H1 (cell line): ENCODE measurements around the gene RHEB.

Source experiments
- BRCA1 ChIP-seq: IDR thresholded peaks from 2 replicates; pipeline ENCODE4 v1.6.1; 2012; ENCODE audit warnings: low read depth, low read length, improper control_type of control experiment
- CEBPB ChIP-seq: IDR thresholded peaks from 2 replicates; pipeline ENCODE4 v1.6.1; 2012; ENCODE audit warnings: low read depth, low read length
- EGR1 ChIP-seq: IDR thresholded peaks from 2 replicates; pipeline ENCODE4 v1.6.1; 2011; ENCODE audit warnings: low read depth, low read length, borderline replicate concordance
- EZH2 ChIP-seq: fragments of 200-600 bp; sonication (generic); IDR thresholded peaks from 2 replicates; pipeline ENCODE4 v1.7.1; 2012; ENCODE audit warnings: low read depth, mild to moderate bottlenecking, moderate library complexity, low read length, inconsistent platforms; ENCODE audit not compliant: severe bottlenecking
- JUN ChIP-seq: IDR thresholded peaks from 2 replicates; pipeline ENCODE4 v1.6.1; 2011; ENCODE audit warnings: low read depth, mild to moderate bottlenecking, improper control_type of control experiment, low read length
- KDM1A ChIP-seq: fragments of 200-600, 300-600 bp; sonication (generic); IDR thresholded peaks from 2 replicates; pipeline ENCODE4 v1.7.1; 2016; ENCODE audit warnings: mild to moderate bottlenecking, low read length, borderline replicate concordance
- POLR2A ChIP-seq, 2 experiments: IDR thresholded peaks; 1 replicate in 1 of 2; 2 replicates in 1 of 2; pipeline ENCODE4 v1.6.1; 2011; ENCODE audit warnings: low read depth in 2 of 2, low read length in 2 of 2, mild to moderate bottlenecking in 2 of 2; ENCODE audit errors: control extremely low read depth in 1 of 2
- RAD21 ChIP-seq, 2 experiments: IDR thresholded peaks in 1 of 2; conservative IDR thresholded peaks in 1 of 2; 2 replicates each; pipeline ENCODE4 v1.6.1; 2011; ENCODE audit warnings: low read depth in 2 of 2, low read length in 2 of 2, improper control_type of control experiment in 1 of 2, inconsistent platforms in 1 of 2, mild to moderate bottlenecking in 1 of 2, moderate library complexity in 1 of 2
- SIX5 ChIP-seq: IDR thresholded peaks from 2 replicates; pipeline ENCODE4 v1.6.1; 2011; ENCODE audit warnings: mild to moderate bottlenecking, low read depth, low read length
- SP1 ChIP-seq: IDR thresholded peaks from 2 replicates; pipeline ENCODE4 v1.6.1; 2011; ENCODE audit warnings: low read depth, low read length
- YY1 ChIP-seq: IDR thresholded peaks from 2 replicates; pipeline ENCODE4 v1.6.1; 2011; ENCODE audit warnings: low read depth, mild to moderate bottlenecking, low read length
- TF ChIP-seq, protein P1 (sequence below), 3 experiments: IDR thresholded peaks; 1 replicate in 2 of 3; 2 replicates in 1 of 3; pipeline versions ENCODE4 v1.5.1 to v1.6.1; 2011; ENCODE audit warnings: low read length in 3 of 3, mild to moderate bottlenecking in 3 of 3, inconsistent platforms in 2 of 3, low read depth in 1 of 3, moderate library complexity in 1 of 3; ENCODE audit not compliant: insufficient read depth in 1 of 3; ENCODE audit errors: control extremely low read depth in 1 of 3
- TF ChIP-seq, protein P2 (sequence below): IDR thresholded peaks from 2 replicates; pipeline ENCODE4 v1.6.1; 2012; ENCODE audit warnings: inconsistent platforms

DNA sequence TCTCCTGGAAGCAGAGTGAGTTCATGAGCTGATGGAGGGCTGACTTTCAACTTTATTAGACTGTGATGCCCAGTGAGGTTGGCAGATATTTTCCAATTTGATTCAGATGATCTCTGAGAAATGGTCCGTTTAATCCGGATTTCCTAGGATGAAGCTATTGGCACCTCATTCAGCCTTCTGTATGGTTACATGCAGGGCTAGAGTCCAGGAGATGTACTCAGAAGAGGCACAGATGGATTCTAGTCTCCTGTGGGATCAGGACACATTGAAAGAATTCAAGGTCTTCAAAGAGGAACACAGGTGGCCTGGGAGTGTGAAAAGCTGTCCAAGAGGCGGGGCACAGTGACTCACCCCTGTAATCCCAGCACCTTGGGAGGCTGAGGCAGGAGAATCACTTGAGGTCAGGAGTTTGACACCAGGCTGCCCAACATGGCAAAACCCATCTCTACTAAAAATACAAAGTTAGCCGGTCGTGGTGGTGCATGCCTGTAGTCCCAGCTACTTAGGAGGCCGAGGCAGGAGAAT is 23.0 kb upstream of the RHEB start:
- TF ChIP-seq KDM1A (no peak), SP1 (no peak), SIX5 (no peak), BRCA1 (no peak), POLR2A (IDR thresholded peaks at IDR 0.05; ENCODE audit: control extremely low read depth in 1 of 2, low read depth in 2 of 2, low read length in 2 of 2) (no peak), YY1 (no peak), RAD21 (IDR thresholded peaks at IDR 0.05 in 1 of 2, conservative IDR thresholded peaks at IDR 0.05 in 1 of 2; ENCODE audit: low read depth in 2 of 2, low read length in 2 of 2) (no peak), JUN (no peak), EZH2 (no peak), CEBPB (no peak), EGR1 (no peak)
- TF ChIP-seq, protein P1, sequence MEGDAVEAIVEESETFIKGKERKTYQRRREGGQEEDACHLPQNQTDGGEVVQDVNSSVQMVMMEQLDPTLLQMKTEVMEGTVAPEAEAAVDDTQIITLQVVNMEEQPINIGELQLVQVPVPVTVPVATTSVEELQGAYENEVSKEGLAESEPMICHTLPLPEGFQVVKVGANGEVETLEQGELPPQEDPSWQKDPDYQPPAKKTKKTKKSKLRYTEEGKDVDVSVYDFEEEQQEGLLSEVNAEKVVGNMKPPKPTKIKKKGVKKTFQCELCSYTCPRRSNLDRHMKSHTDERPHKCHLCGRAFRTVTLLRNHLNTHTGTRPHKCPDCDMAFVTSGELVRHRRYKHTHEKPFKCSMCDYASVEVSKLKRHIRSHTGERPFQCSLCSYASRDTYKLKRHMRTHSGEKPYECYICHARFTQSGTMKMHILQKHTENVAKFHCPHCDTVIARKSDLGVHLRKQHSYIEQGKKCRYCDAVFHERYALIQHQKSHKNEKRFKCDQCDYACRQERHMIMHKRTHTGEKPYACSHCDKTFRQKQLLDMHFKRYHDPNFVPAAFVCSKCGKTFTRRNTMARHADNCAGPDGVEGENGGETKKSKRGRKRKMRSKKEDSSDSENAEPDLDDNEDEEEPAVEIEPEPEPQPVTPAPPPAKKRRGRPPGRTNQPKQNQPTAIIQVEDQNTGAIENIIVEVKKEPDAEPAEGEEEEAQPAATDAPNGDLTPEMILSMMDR (IDR thresholded peaks at IDR 0.05; ENCODE audit: control extremely low read depth in 1 of 3, insufficient read depth in 1 of 3, low read depth in 1 of 3, low read length in 3 of 3): no peak
- TF ChIP-seq, protein P2, sequence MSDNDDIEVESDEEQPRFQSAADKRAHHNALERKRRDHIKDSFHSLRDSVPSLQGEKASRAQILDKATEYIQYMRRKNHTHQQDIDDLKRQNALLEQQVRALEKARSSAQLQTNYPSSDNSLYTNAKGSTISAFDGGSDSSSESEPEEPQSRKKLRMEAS: no peak
